Measurements from ENCODE around the gene CABP4. TPM values are rescaled to one million over a fixed set of nuclear protein-coding genes. Genes with fewer than 3 reads are reported as not detected.
A peak's percentile ranks its signal among the peaks of the same experiment; 100 is the strongest.

Gene CABP4
- total RNA-seq, 1 experiment from 2014 or later = not detected

GRCh38 chr11:67434395-67434881 is 20.7 kb upstream of the CABP4 start:
- H3K4me3 ChIP-seq (ENCODE audit: low read depth, low read length) = no peak overlapping the region
- Mint-ChIP-seq H3K4me1 (ENCODE audit: low read depth, unreplicated experiment) (no peaks in the 10 kb centered on the region), H3K27me3 (ENCODE audit: insufficient read depth, unreplicated experiment) (no peaks in the 10 kb centered on the region), H3K27ac (ENCODE audit: unreplicated experiment) (no peak overlapping the region), H3K9me3 (ENCODE audit: unreplicated experiment) (no peaks in the 10 kb centered on the region), H3K4me3 (ENCODE audit: unreplicated experiment) (no peak overlapping the region), H3K36me3 (ENCODE audit: insufficient read depth, unreplicated experiment) (peaks cover 77% of the 10 kb centered on the region)
- peaks cover 17% of the 10 kb centered on the region for H3K36me3 ChIP-seq (ENCODE audit: control insufficient read depth, insufficient read depth, low read length)
- TF ChIP-seq, protein P1, sequence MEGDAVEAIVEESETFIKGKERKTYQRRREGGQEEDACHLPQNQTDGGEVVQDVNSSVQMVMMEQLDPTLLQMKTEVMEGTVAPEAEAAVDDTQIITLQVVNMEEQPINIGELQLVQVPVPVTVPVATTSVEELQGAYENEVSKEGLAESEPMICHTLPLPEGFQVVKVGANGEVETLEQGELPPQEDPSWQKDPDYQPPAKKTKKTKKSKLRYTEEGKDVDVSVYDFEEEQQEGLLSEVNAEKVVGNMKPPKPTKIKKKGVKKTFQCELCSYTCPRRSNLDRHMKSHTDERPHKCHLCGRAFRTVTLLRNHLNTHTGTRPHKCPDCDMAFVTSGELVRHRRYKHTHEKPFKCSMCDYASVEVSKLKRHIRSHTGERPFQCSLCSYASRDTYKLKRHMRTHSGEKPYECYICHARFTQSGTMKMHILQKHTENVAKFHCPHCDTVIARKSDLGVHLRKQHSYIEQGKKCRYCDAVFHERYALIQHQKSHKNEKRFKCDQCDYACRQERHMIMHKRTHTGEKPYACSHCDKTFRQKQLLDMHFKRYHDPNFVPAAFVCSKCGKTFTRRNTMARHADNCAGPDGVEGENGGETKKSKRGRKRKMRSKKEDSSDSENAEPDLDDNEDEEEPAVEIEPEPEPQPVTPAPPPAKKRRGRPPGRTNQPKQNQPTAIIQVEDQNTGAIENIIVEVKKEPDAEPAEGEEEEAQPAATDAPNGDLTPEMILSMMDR (IDR thresholded peaks at IDR 0.05; ENCODE audit: insufficient read depth in 1 of 2, low read depth in 1 of 2, low read length in 1 of 2, severe bottlenecking in 1 of 2, unreplicated experiment in 1 of 2) = no peak
- peaks cover under 1% of the 10 kb centered on the region; the same call in 1 of the 2 replicates for H3K4me1 ChIP-seq
- no peak for DNase-seq
- no peaks in the 10 kb centered on the region for H3K9me3 ChIP-seq
- POLR2A ChIA-PET = no interaction called here
- BruUV-seq (replicated peaks) = no TSS peak
- H3K27me3 ChIP-seq (replicated peaks; ENCODE audit: control insufficient read depth, insufficient read depth, low read length) = no peaks in the 10 kb centered on the region
- CTCF ChIA-PET = no interaction called here
- intact Hi-C loops (cut with micrococcal nuclease; ENCODE audit: unreplicated experiment) = no loop called here

DNA sequence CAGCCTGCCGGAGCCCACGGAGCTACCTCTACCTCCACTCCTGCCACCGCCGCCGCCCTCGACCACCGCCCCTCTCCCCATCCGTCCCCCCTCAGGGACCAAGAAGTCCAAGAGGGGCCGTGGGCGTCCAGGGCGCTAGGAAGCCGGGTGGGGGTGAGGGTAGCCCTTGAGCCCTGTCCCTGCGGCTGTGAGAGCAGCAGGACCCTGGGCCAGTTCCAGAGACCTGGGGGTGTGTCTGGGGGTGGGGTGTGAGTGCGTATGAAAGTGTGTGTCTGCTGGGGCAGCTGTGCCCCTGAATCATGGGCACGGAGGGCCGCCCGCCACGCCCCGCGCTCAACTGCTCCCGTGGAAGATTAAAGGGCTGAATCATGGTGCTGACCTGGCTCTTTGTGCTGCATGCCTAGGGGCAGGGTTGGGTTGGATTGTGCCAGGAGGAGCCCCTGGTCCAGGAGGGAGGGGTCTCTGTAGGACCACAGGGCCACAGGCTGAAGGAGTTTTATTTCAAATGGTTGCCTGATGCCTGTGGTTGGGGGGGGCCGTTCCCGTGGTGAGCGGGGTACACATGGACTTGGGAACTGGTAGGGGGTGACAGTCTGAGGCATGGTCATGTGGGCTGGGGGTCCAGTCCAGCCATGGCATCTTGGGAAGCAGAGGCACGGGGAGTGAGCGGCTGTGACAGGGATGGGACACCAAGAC is 20.0 kb upstream of the CABP4 start:
- no peaks in the 10 kb centered on the region for H3K4me1 ChIP-seq
- H3K9me3 ChIP-seq = no peaks in the 10 kb centered on the region
- intact Hi-C loops (cut with micrococcal nuclease; ENCODE audit: unreplicated experiment) = no loop called here
- no peaks in the 10 kb centered on the region for H3K27me3 ChIP-seq (replicated peaks; ENCODE audit: control insufficient read depth, insufficient read depth, low read length)
- H3K4me3 ChIP-seq (ENCODE audit: low read depth, low read length) = no peak overlapping the region
- Mint-ChIP-seq H3K9me3 (ENCODE audit: unreplicated experiment) (no peaks in the 10 kb centered on the region), H3K4me1 (ENCODE audit: low read depth, unreplicated experiment) (no peaks in the 10 kb centered on the region), H3K4me3 (ENCODE audit: unreplicated experiment) (no peak overlapping the region), H3K27me3 (ENCODE audit: insufficient read depth, unreplicated experiment) (no peaks in the 10 kb centered on the region), H3K27ac (ENCODE audit: unreplicated experiment) (peak overlapping the region; percentile 16), H3K36me3 (ENCODE audit: insufficient read depth, unreplicated experiment) (peaks cover 82% of the 10 kb centered on the region)
- TF ChIP-seq, protein P1 (IDR thresholded peaks at IDR 0.05; ENCODE audit: insufficient read depth in 1 of 2, low read depth in 1 of 2, low read length in 1 of 2, severe bottlenecking in 1 of 2, unreplicated experiment in 1 of 2) = no peak
- ChIA-PET CTCF (no interaction called here), POLR2A (no interaction called here)
- DNase-seq = no peak
- peaks cover 18% of the 10 kb centered on the region for H3K36me3 ChIP-seq (ENCODE audit: control insufficient read depth, insufficient read depth, low read length)
- no TSS peak for BruUV-seq (replicated peaks)

DNA sequence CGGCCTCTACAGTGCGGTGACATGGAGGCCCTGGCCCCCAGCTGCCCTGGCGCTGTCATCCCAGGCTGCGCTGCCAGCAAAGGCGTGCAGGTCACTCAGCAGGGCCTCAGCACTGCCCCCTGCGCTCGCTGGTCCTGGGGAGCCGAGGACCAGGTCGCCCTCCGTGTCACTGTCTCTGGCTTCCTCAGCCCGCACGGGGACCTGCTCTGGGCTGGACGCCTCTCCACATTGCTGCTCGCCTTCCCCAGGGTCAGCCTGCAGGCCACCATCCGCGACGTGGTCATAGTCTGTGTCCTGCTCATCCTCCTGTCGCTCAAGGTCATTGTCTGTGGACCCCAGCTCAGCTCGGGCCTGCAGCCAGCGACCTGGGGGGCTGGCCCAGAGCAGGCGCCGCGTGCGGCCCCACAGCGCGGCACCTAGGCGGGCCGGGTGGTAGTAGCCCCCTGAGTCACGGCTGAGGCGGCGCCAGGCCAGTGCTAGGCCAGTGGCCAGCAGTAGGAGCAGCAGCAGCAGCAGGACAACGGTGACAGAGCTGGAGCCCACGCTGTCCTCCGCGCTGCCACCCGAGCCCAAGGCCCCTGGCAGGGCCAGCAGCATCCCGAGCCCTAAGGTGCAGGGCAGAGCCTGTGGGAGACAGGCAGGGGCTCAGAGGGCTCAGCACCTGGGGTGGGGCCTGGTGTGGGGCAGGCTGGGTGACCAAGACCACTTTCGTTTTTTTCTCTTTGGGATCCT is 19.3 kb upstream of the CABP4 start:
- intact Hi-C loops (cut with micrococcal nuclease; ENCODE audit: unreplicated experiment) = no loop called here
- Mint-ChIP-seq H3K27ac (ENCODE audit: unreplicated experiment) (peak overlapping the region; percentile 45), H3K4me1 (ENCODE audit: low read depth, unreplicated experiment) (no peaks in the 10 kb centered on the region), H3K27me3 (ENCODE audit: insufficient read depth, unreplicated experiment) (no peaks in the 10 kb centered on the region), H3K4me3 (ENCODE audit: unreplicated experiment) (no peak overlapping the region), H3K36me3 (ENCODE audit: insufficient read depth, unreplicated experiment) (peaks cover 82% of the 10 kb centered on the region), H3K9me3 (ENCODE audit: unreplicated experiment) (no peaks in the 10 kb centered on the region)
- ChIA-PET POLR2A (interaction anchor here (1.0 to 1.2 kb wide), 2 partner anchors 29 to 35 kb away, joined by 3 to 11 read pairs; no protein-coding TSS in a partner anchor), CTCF (no interaction called here)
- no peaks in the 10 kb centered on the region for H3K9me3 ChIP-seq
- H3K27me3 ChIP-seq (replicated peaks; ENCODE audit: control insufficient read depth, insufficient read depth, low read length) = no peaks in the 10 kb centered on the region
- DNase-seq = no peak
- H3K4me3 ChIP-seq (ENCODE audit: low read depth, low read length) = no peak overlapping the region
- no TSS peak for BruUV-seq (replicated peaks)
- TF ChIP-seq, protein P1 (IDR thresholded peaks at IDR 0.05; ENCODE audit: insufficient read depth in 1 of 2, low read depth in 1 of 2, low read length in 1 of 2, severe bottlenecking in 1 of 2, unreplicated experiment in 1 of 2) = no peak
- H3K36me3 ChIP-seq (ENCODE audit: control insufficient read depth, insufficient read depth, low read length) = peaks cover 21% of the 10 kb centered on the region
- no peaks in the 10 kb centered on the region for H3K4me1 ChIP-seq
